IMR-90 (cell line): ENCODE results near the gene NAXE. TPM values are rescaled to one million over a fixed set of nuclear protein-coding genes. Genes with fewer than 3 reads are reported as not detected.
A peak's percentile ranks its signal among the peaks of the same experiment; 100 is the strongest.

ENCODE experiments used
- ATAC-seq: fragments of 200-7000 bp; cut with Tn5 transposase; 2 replicates; pipeline ENCODE4 v1.9.1; 2020; ENCODE audit warnings: low read depth, mild to moderate bottlenecking, moderate library complexity
- BruUV-seq: library from RNA; stranded (reverse); fragments of 400-500 nt; replicated peaks from 2 replicates; lab custom pipeline; 2021; lab: Mats Ljungman, UMichigan
- CTCF ChIA-PET: fragments of 300-600 bp; formaldehyde crosslinking; extraction: SDS; loops from one replicate; lab custom pipeline; 2021; ENCODE audit warnings: antibody characterized with exemption; lab: Yijun Ruan, JAX
- POLR2A ChIA-PET: fragments of 300-600 bp; sonication (Branson Sonifier 250); formaldehyde crosslinking; loops from one replicate; lab custom pipeline; 2022; ENCODE audit warnings: antibody characterized with exemption; ENCODE audit not compliant: unreplicated experiment; lab: Charles Lee
- DNase-seq: peaks from one replicate; pipeline ENCODE4 v3.0.0; 2013
- H2AFZ ChIP-seq: replicated peaks from 2 replicates; pipeline ENCODE3; 2013; ENCODE audit warnings: low read length, mild to moderate bottlenecking; ENCODE audit not compliant: poor library complexity
- H2AK5ac ChIP-seq: 2 replicates; pipeline ENCODE4 v1.6.1; 2013; ENCODE audit warnings: low read depth, low read length, inconsistent platforms
- H2AK9ac ChIP-seq: replicated peaks from 2 replicates; pipeline ENCODE3; 2013; ENCODE audit warnings: mild to moderate bottlenecking, low read depth, low read length, moderate library complexity; ENCODE audit not compliant: poor library complexity
- H2BK120ac ChIP-seq: 2 replicates; pipeline ENCODE4 v1.6.1; 2013; ENCODE audit warnings: low read depth, low read length, inconsistent platforms
- H2BK15ac ChIP-seq: 3 replicates; pipeline ENCODE4 v1.6.1; 2013; ENCODE audit warnings: low read depth, low read length, inconsistent platforms
- H2BK20ac ChIP-seq: 2 replicates; pipeline ENCODE4 v1.6.1; 2013; ENCODE audit warnings: low read depth, mild to moderate bottlenecking, inconsistent platforms, low read length, moderate library complexity
- H2BK5ac ChIP-seq: 2 replicates; pipeline ENCODE4 v1.6.1; 2013; ENCODE audit warnings: mild to moderate bottlenecking, low read depth, low read length, inconsistent platforms; ENCODE audit not compliant: poor library complexity, severe bottlenecking
- H3K14ac ChIP-seq: replicated peaks from 2 replicates; pipeline ENCODE4 v1.6.1; 2013; ENCODE audit warnings: low read depth, low read length, inconsistent platforms
- H3K18ac ChIP-seq: 2 replicates; pipeline ENCODE4 v1.6.1; 2013; ENCODE audit warnings: low read depth, low read length, control low read depth
- H3K23ac ChIP-seq: 2 replicates; pipeline ENCODE4 v1.6.1; 2013; ENCODE audit warnings: low read depth, low read length, inconsistent platforms
- H3K27ac ChIP-seq: 2 replicates; pipeline ENCODE4 v1.5.1; 2013; ENCODE audit warnings: mild to moderate bottlenecking, control low read depth, low read length; ENCODE audit not compliant: insufficient read depth
- H3K27me3 ChIP-seq: 2 replicates; pipeline ENCODE4 v1.6.1; 2013; ENCODE audit warnings: low read length; ENCODE audit not compliant: control insufficient read depth, insufficient read depth
- H3K36me3 ChIP-seq: 2 replicates; pipeline ENCODE4 v1.6.1; 2013; ENCODE audit warnings: low read length, mixed read lengths; ENCODE audit not compliant: control insufficient read depth, insufficient read depth
- H3K4ac ChIP-seq: 2 replicates; pipeline ENCODE4 v1.6.1; 2013; ENCODE audit warnings: low read depth, low read length, inconsistent platforms
- H3K4me1 ChIP-seq: 2 replicates; pipeline ENCODE4 v1.6.1; 2013; ENCODE audit warnings: low read length, mixed read lengths; ENCODE audit not compliant: control insufficient read depth, insufficient read depth
- H3K4me2 ChIP-seq: 2 replicates; pipeline ENCODE4 v1.6.1; 2013; ENCODE audit warnings: low read depth, mild to moderate bottlenecking, control low read depth, low read length, moderate library complexity
- H3K4me3 ChIP-seq: 2 replicates; pipeline ENCODE4 v1.5.1; 2013; ENCODE audit warnings: low read depth, mild to moderate bottlenecking, control low read depth, low read length, moderate library complexity; ENCODE audit not compliant: insufficient read depth
- H3K56ac ChIP-seq: 2 replicates; pipeline ENCODE4 v1.6.1; 2013; ENCODE audit warnings: low read length, inconsistent platforms; ENCODE audit not compliant: insufficient read depth; ENCODE audit errors: extremely low read depth
- H3K79me1 ChIP-seq, 2 experiments: 2 replicates each; pipeline ENCODE4 v1.6.1; 2013; ENCODE audit warnings: low read length in 2 of 2, inconsistent platforms in 1 of 2, low read depth in 1 of 2
- H3K9ac ChIP-seq: 2 replicates; pipeline ENCODE4 v1.6.1; 2013; ENCODE audit warnings: low read depth, low read length, control low read depth
- H3K9me1 ChIP-seq: 2 replicates; pipeline ENCODE4 v1.6.1; 2013; ENCODE audit warnings: low read length, inconsistent platforms; ENCODE audit not compliant: insufficient read depth
- H3K9me3 ChIP-seq: 2 replicates; pipeline ENCODE4 v1.6.1; 2013; ENCODE audit warnings: low read length; ENCODE audit not compliant: control insufficient read depth, insufficient read depth
- H4K20me1 ChIP-seq: 2 replicates; pipeline ENCODE4 v1.6.1; 2013; ENCODE audit warnings: low read length, inconsistent platforms; ENCODE audit not compliant: insufficient read depth
- H4K5ac ChIP-seq: 2 replicates; pipeline ENCODE4 v1.6.1; 2013; ENCODE audit warnings: mild to moderate bottlenecking, low read depth, low read length, control low read depth
- H4K8ac ChIP-seq, 2 experiments: 2 replicates each; pipeline ENCODE4 v1.6.1; 2013; ENCODE audit warnings: low read depth in 2 of 2, low read length in 2 of 2, control low read depth in 1 of 2, inconsistent platforms in 1 of 2
- H4K91ac ChIP-seq: 2 replicates; pipeline ENCODE4 v1.6.1; 2013; ENCODE audit warnings: low read depth, low read length, inconsistent platforms; ENCODE audit not compliant: insufficient read depth
- BHLHE40 ChIP-seq: fragments of 150-350 bp; IDR thresholded peaks from 2 replicates; pipeline ENCODE4 v1.6.1; 2016; ENCODE audit warnings: mild to moderate bottlenecking, low read depth, low read length
- CHD1 ChIP-seq: IDR thresholded peaks from 2 replicates; pipeline ENCODE4 v1.6.1; 2012; ENCODE audit warnings: low read depth, low read length, improper control_type of control experiment
- CTCF ChIP-seq: conservative IDR thresholded peaks from 2 replicates; pipeline ENCODE4 v1.5.1; 2012; ENCODE audit warnings: mild to moderate bottlenecking, low read depth, low read length, improper control_type of control experiment
- FOS ChIP-seq: fragments of 150-350 bp; IDR thresholded peaks from 2 replicates; pipeline ENCODE4 v1.6.1; 2016; ENCODE audit warnings: low read depth, low read length
- MAFK ChIP-seq: IDR thresholded peaks from 2 replicates; pipeline ENCODE4 v1.6.1; 2012; ENCODE audit warnings: low read depth, low read length, improper control_type of control experiment
- MAZ ChIP-seq: IDR thresholded peaks from 2 replicates; pipeline ENCODE4 v1.6.1; 2012; ENCODE audit warnings: low read depth, mild to moderate bottlenecking, low read length, improper control_type of control experiment, moderate library complexity, borderline replicate concordance
- MXI1 ChIP-seq: IDR thresholded peaks from 2 replicates; pipeline ENCODE4 v1.6.1; 2012; ENCODE audit warnings: low read depth, mild to moderate bottlenecking, low read length, moderate library complexity, borderline replicate concordance
- POLR2A ChIP-seq: IDR thresholded peaks from 2 replicates; pipeline ENCODE4 v1.6.1; 2012; ENCODE audit warnings: mild to moderate bottlenecking, low read depth, low read length
- RAD21 ChIP-seq: IDR thresholded peaks from 2 replicates; pipeline ENCODE4 v1.6.1; 2012; ENCODE audit warnings: low read length, improper control_type of control experiment
- RCOR1 ChIP-seq: IDR thresholded peaks from 2 replicates; pipeline ENCODE4 v1.6.1; 2012; ENCODE audit warnings: mild to moderate bottlenecking, low read length, improper control_type of control experiment; ENCODE audit not compliant: insufficient replicate concordance
- WGBS, 2 experiments: methylation state at CpG; one replicate each; pipeline versions ENCODE4 v1.1.5 to v1.1.7; 2013; ENCODE audit warnings: missing lambda C conversion rate in 2 of 2; ENCODE audit not compliant: insufficient read length in 1 of 2; ENCODE audit errors: extremely low coverage in 2 of 2; 5-methylcytosine and 5-hydroxymethylcytosine counted together
- dilution Hi-C: fragments of 300-500 bp; cut with HindIII; formaldehyde crosslinking; loops from one replicate; pipeline ENCODE4 v1.14.3; 2018; ENCODE audit warnings: low sequenced_read_pairs; ENCODE audit not compliant: unreplicated experiment
- in situ Hi-C: fragments of 300-500 bp; cut with MboI; formaldehyde crosslinking; loops from 3 replicates; pipeline ENCODE4 v1.14.3; 2019; ENCODE audit warnings: low sequenced_read_pairs, inconsistent platforms, mixed read lengths
- intact Hi-C: fragments of 100-400 bp; cut with micrococcal nuclease; formaldehyde crosslinking; loops from 2 replicates; pipeline ENCODE4 v1.10.0; 2022
- polyA plus RNA-seq, 3 experiments: library from polyadenylated mRNA; depleted of rRNA; stranded (reverse); fragments of >200 nt; gene quantifications; 2 replicates each; pipeline ENCODE4 v1.2.3, GENCODE V29; 2012; ENCODE audit warnings: low replicate concordance in 1 of 3
- total RNA-seq: library from RNA; depleted of rRNA; stranded (reverse); fragments of >200 nt; gene quantifications from 2 replicates; pipeline ENCODE4 v1.2.3, GENCODE V29; 2012
- TF ChIP-seq, protein P1 (sequence below): fragments of 150-350 bp; IDR thresholded peaks from 2 replicates; pipeline ENCODE4 v1.6.1; 2017; ENCODE audit warnings: mild to moderate bottlenecking, antibody characterized with exemption, low read length, low read depth

Gene NAXE
- total and polyA plus RNA-seq, 2 of the 4 experiments (the other 2 are of a cell fraction) = 61.0 to 74.2 TPM

GRCh38 chr1:156592158-156592909 lies 758 bp downstream of the NAXE start:
- BruUV-seq = no TSS peak
- Histone ChIP-seq H2BK15ac (no peak overlapping the region), H3K4me3 (peak overlapping the region; percentile 78), H4K5ac (0 out of 2 replicates have a peak overlapping the region, but pooled peaks have one; percentile 8), H4K8ac (peak overlapping the region; percentile 79 to 97; a peak in 2 of 4 replicates), H3K23ac (peak overlapping the region; percentile 78; the same call in 1 of the 2 replicates), H3K9me3 (no peaks in the 10 kb centered on the region), H2AK5ac (peak overlapping the region; percentile 41), H4K91ac (peak overlapping the region; percentile 55), H2BK120ac (no peak overlapping the region), H3K27ac (peak overlapping the region; percentile 56; the same call in 1 of the 2 replicates), H3K14ac (peak overlapping the region; percentile 57; the same call in 1 of the 2 replicates), H3K9me1 (peaks cover 10% of the 10 kb centered on the region), H3K4ac (peak overlapping the region; percentile 37; the same call in 1 of the 2 replicates), H2BK5ac (no peak overlapping the region), H2AFZ (peak overlapping the region; percentile 93), H3K79me1 (peaks cover 11 to 31% of the 10 kb centered on the region in 2 experiments), H3K18ac (no peak overlapping the region), H3K4me1 (peaks cover 3% of the 10 kb centered on the region; the same call in 1 of the 2 replicates), H3K56ac (no peak overlapping the region), H3K4me2 (peak overlapping the region; percentile 85), H3K36me3 (peaks cover 23% of the 10 kb centered on the region), H3K27me3 (no peaks in the 10 kb centered on the region), H2BK20ac (no peak overlapping the region), H3K9ac (peak overlapping the region; percentile 69), H2AK9ac (peak overlapping the region; percentile 33), H4K20me1 (no peaks in the 10 kb centered on the region)
- ATAC-seq = no peak; the same call in 1 of the 2 replicates
- ChIA-PET CTCF (interaction anchor here (1.6 kb wide), 1 partner anchor 16 kb away, joined by 5 read pairs; no protein-coding TSS in a partner anchor), POLR2A (no interaction called here)
- WGBS, 2 experiments = 57% methylated on average over 8 of the region's 16 CpGs; no CpG with 5 or more reads in 1 of the 2 experiments
- intact Hi-C loops = loop anchor here (5.0 kb wide), 1 partner anchor 110 kb away; no protein-coding TSS in a partner anchor
- in situ Hi-C loops = no loop called here
- TF ChIP-seq MAFK (no peak), BHLHE40 (no peak), CHD1 (no peak), MAZ (no peak), MXI1 (no peak), RAD21 (no peak), CTCF (no peak), RCOR1 (no peak), FOS (no peak), POLR2A (no peak)
- TF ChIP-seq, protein P1, sequence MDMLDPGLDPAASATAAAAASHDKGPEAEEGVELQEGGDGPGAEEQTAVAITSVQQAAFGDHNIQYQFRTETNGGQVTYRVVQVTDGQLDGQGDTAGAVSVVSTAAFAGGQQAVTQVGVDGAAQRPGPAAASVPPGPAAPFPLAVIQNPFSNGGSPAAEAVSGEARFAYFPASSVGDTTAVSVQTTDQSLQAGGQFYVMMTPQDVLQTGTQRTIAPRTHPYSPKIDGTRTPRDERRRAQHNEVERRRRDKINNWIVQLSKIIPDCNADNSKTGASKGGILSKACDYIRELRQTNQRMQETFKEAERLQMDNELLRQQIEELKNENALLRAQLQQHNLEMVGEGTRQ = no peak
- no peak for DNase-seq
- dilution Hi-C loops = no loop called here
